ENCODE results near the gene SLC7A7.
"Not testable (repeated sequence)": the region's sequence is repeated elsewhere in the genome, so short reads cannot be mapped to it uniquely, and the experiment has no call there.

SLC7A7 gene

GRCh38 chr14:22814941-22815713 lies at the start of gene SLC7A7:
SLC7A7 (minus strand) TSS chr14:22815435; CDS start chr14:22813398, 2,037 bp downstream.
- FAIRE-seq = no peak

DNA sequence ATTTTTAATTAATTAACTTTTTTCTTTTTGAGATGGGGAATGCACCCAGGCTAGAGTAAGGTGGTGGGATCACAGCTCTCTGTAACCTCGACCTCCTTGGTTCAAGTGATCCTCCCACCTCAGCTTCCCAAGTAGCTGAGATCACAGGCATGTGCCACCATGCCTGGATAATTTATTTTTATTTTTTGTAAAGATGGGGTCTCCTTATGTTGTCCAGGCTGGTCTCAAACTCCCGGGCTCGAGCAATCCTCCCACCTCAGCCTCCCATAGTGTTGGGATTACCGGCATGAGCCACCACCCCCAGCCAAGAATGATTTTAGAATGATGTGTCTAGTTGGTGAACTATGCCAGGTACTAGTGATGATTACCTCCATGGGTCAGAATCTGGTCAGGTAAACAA lies 49.7 kb upstream of the SLC7A7 start:
- FAIRE-seq = no peak

DNA sequence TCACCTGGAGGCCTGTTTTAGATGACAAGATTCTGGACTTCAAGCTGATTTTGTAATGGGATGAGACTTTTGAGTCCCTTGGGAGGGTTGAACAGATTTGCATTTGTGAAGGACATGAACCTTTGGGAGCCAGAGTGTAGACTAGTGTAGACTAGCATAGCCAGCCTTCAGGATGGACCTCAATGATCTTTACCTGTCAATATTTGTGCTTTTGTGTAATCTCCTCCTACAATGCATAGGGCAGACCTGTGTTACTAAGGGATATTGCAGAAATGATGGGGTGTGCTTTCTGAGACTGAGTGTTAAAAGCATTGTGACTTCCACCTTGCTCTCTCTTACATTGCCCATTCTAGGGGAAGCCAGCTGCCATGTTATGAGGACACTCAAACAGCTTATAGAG lies 46.4 kb upstream of the SLC7A7 start:
- no peak for FAIRE-seq

GRCh38 chr14:22860377-22860776 lies 45.1 kb upstream of the SLC7A7 start:
- FAIRE-seq = not testable (repeated sequence)

GRCh38 chr14:22856428-22856827 lies 41.2 kb upstream of the SLC7A7 start:
- FAIRE-seq = no peak

DNA sequence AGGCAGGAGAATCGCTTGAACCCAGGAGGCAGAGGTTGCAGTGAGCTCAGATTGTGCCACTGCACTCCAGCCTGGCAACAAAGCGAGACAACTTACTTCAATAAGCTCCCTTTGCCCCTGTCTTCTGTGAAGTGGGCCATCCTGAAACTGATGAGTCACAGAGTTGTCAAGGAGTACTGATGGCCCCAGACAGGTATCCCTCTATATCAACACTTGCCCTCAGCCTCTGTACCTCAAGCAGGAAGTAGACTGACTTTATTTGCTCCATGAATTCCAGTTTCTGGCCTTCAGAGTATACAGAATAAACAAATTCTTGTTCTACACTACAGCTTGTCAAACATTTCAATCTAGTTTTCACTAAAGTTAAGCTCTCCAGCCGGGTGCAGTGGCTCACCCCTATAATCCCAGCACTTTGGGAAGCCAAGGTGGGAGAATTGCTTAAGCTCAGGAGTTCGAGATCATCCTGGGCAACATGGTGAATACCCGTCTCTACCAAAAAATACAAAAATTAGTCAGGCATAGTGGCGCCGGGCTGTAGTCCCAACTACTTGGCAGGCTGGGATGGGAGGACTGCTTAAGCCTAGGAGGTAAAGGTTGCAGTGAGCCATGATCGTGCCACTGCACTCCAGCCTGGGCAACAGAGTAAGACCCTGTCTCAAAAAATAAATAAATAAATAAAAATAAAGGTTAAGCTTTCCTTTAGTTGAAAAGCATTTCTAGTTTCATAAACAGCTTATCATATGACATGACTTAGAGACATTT lies 39.9 kb upstream of the SLC7A7 start:
- no peak for FAIRE-seq

- FAIRE-seq = not testable (repeated sequence)
Measured at GRCh38 chr14:22854296-22854695, 39.1 kb upstream of the SLC7A7 start.

DNA sequence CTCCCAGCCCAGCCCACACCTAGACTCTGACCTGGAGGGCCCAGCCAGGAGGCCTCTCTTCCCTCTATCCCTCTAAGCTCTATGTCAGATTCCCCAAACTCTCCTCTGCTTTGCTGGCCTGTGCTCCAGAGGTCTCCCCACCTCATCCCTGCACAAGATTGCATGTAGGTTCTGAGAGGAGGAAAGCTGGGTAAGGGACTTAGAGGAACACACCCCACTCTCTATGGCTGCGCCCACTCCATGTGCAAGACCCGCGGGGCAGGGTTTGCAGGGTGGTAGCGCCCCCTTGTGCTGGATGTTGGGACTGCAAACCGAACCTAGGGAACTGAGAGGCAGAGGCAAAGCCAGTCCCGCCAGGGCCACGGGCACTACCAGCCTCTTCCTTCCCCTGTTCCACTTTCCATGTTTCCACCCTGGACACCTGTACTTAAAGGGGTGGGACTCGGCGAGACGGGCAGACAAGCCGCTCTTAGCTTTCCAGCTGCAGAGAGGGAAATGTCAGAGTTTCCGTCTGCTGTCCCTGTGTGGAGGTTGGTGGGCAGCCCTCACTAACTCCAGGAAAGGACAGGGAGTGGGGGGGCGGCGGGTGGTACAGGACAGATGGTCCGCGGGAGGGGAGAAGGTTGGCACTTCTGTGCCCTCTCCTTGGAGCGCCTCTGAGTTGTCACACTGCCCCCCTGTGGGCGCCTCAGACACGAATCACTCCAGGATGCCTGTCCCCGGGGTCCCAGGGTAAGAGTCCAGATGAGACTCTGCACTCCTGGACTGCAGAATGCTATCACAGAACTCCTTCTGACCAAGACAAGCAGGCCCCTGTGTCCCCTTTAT lies 37.9 kb upstream of the SLC7A7 start:
- FAIRE-seq = no peak

DNA sequence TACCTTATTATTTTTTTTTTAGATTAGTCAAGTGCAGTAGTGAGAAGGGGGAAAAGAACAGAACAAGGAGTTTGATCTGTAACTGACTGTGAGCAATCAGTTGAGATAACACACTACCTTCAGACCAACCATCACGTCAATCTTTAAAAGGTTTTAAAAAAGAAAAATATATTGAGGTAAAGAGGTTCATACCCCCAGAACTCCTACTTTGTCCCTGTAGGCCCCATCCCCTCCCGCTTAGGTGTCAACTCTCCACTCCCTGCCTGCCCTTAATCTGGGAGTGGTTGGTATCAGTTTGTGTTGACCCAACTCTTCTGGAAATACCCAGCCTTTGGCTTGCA lies 37.3 kb upstream of the SLC7A7 start:
- no peak for FAIRE-seq

GRCh38 chr14:22852178-22852577 lies 36.9 kb upstream of the SLC7A7 start:
- FAIRE-seq = not testable (repeated sequence)

GRCh38 chr14:22850944-22851764 lies 35.9 kb upstream of the SLC7A7 start:
- FAIRE-seq = no peak

- no peak for FAIRE-seq
Measured at GRCh38 chr14:22849212-22849819, 34.1 kb upstream of the SLC7A7 start.

DNA sequence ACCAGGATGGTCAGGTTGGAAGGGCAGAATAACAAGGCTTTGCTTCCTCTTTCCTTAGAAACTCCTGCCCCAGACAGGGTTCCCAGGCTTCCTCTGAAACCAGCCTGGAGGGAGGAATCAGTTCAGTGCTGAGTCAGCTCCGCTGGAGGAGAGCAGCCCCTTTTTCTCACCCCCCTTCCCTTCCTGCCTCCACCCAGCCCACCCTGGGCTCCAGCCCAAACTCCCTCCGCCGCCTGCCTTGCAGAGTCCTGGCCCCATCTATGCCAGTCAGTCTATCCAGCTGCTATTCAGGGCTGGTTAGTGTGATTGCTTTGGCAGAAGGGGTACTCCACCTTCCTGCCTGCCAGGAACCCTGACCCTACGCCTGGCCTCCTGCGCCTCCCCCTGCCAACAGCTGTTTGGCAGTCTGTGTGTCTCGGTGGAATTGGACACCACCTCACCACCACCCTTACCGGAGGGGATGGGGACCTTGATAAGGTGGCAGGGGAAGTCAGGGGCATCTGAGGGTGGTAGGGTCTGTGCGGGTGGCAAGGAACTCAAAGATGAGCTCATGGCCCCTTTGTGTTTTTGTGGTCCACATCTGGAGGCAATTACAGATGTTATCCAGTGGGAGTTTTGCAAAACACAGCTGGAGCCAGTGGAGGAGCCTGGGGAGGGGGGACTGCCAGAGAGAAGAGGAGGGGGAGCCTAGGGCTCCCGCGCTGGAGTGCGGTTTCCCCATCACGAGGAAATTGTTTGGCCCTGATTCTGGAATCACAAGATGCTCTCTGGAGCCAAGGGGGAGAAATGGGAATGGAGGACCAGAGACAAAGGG lies 33.3 kb upstream of the SLC7A7 start:
- no peak for FAIRE-seq

- no peak for FAIRE-seq
Measured at GRCh38 chr14:22847661-22848341, 32.6 kb upstream of the SLC7A7 start.

DNA sequence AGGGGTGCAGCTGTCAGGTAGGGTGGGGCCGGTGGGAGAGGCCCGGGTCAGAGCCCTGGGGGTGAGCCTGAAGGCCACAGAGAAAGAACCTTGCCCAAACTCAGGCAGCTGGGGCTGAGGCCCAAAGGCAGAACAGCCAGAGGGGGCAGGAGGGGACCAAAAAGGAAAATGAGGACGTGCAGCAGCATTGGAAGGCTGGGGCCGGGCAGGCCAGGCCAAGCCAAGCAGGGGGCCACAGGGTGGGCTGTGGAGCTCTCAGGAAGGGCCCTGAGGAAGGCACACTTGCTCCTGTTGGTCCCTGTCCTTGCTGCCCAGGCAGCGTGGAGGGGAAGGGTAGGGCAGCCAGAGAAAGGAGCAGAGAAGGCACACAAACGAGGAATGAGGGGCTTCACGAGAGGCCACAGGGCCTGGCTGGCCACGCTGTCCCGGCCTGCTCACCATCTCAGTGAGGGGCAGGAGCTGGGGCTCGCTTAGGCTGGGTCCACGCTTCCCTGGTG lies 31.6 kb upstream of the SLC7A7 start:
- no peak for FAIRE-seq

DNA sequence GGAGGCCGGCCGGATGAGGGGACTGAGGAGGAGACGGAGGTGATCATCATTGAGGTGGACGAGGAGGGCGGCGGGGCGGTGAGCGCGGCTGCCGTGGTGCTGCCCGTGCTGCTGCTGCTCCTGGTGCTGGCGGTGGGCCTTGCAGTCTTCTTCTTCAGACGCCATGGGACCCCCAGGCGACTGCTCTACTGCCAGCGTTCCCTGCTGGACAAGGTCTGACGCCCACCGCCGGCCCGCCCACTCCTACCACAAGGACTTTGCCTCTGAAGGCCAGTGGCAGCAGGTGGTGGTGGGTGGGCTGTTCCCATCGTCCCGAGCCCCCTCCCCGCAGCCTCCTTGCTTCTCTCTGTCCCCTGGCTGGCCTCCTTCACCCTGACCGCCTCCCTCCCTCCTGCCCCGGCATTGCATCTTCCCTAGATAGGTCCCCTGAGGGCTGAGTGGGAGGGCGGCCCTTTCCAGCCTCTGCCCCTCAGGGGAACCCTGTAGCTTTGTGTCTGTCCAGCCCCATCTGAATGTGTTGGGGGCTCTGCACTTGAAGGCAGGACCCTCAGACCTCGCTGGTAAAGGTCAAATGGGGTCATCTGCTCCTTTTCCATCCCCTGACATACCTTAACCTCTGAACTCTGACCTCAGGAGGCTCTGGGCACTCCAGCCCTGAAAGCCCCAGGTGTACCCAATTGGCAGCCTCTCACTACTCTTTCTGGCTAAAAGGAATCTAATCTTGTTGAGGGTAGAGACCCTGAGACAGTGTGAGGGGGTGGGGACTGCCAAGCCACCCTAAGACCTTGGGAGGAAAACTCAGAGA lies 30.8 kb upstream of the SLC7A7 start:
- no peak for FAIRE-seq

DNA sequence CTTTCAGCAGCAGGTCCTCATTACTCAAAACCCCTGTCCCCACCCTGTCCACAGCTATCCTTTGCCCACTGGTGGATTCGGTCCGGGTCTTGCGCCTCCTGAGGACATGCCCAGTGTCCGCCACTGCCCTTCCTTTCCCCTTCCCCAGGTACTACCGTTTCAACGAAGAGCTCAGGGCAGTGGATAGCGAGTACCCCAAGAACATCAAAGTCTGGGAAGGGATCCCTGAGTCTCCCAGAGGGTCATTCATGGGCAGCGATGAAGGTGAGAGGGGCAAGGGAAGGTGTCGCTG lies 29.8 kb upstream of the SLC7A7 start:
- no peak for FAIRE-seq

DNA sequence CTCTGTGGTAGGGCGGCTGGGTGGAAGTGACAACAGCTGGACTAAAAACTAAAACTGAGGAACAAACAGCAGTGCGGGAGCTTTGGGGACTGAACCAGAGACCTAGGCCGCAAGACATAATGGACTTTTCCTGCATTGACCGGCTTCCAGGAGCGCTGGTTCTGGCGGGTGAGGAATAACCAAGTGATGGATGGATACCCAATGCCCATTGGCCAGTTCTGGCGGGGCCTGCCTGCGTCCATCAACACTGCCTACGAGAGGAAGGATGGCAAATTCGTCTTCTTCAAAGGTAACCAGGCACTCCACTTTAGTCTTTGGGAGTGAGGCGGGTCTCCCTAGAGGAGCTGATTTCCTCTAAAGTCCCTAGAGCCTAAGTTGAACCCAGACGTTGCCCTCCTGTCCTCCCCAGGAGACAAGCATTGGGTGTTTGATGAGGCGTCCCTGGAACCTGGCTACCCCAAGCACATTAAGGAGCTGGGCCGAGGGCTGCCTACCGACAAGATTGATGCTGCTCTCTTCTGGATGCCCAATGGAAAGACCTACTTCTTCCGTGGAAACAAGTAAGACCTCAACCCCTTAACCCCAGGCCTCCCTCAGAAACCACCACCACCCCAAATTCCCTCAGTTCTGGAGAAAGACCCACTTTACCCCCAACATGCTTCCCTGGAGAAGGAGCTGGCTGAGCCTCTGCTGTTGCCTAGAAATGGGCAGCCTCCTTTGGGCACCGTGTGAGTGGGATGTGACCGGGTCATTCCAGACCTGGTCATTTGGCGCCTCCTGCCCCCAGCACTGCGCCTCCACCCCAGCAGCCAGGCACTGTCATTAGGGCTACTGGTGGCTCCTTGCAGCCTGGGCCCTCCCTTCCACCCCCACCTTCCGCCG lies 29.2 kb upstream of the SLC7A7 start:
- FAIRE-seq = no peak

Measured in TTC549 (cell line).